GM18873 (cell line): ENCODE results near the gene CSF2.
A peak's percentile ranks its signal among the peaks of the same experiment; 100 is the strongest.

Source experiments
- ATAC-seq: cut with Tn5 transposase; IDR thresholded peaks from one replicate; pipeline ENCODE4 v1.9.1; 2021; ENCODE audit warnings: mild to moderate bottlenecking, moderate library complexity, moderate number of reproducible peaks; ENCODE audit not compliant: unreplicated experiment, low FRiP score

CSF2 gene

DNA sequence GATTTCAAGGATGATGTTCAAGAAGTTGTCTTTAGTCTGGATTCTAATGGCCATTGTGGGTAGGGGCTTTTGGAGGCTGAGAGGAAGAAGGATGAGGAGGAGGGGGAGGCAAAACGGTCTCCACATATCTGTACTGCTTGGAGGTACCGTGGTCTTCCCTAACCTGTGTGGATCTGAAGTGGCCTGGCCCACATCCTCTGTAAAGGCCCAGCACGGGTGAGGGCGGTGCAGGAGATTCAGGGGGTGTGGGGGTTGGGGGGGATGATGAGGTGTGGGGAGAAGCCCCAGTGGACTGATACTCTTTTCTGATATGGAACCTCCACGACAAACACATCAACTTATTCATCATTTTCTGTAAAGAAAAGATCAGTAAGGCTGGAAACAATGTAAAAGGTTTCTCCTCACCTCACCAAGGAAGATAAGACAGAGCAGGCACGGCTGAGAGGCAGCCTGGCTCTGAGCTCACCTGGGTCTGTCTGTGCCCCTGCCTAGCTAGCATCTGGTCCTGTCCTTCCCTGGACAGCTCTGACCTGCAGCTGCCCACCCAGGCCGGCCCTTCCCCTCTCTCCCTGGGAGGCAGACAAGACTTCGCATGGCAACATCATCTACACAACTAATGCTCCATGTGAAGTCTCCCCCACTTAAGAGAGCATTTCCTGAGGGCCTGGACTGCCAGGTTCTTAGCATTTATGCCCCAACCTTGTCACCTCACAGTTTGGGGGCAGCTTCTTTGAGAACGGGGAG lies 18.7 kb upstream of the CSF2 start:
- ATAC-seq, result no peak

DNA sequence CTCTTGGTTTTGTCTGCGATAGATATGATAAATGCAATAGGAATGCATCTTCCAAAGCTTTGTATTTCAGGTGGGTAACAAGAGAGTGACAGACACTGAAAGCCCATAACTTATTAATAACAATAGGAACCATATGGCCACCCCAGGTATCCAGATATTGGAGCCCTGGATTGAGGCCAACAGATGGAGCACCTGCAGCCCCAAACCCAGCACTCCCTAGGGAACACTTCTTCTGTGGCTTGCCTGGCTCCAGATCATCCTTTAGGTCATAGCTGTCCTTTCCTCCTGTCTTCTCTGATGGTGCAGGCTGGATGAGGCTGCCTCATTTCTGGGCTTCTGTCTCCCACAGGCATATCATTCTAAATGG lies 18.2 kb upstream of the CSF2 start:
- ATAC-seq, result no peak

DNA sequence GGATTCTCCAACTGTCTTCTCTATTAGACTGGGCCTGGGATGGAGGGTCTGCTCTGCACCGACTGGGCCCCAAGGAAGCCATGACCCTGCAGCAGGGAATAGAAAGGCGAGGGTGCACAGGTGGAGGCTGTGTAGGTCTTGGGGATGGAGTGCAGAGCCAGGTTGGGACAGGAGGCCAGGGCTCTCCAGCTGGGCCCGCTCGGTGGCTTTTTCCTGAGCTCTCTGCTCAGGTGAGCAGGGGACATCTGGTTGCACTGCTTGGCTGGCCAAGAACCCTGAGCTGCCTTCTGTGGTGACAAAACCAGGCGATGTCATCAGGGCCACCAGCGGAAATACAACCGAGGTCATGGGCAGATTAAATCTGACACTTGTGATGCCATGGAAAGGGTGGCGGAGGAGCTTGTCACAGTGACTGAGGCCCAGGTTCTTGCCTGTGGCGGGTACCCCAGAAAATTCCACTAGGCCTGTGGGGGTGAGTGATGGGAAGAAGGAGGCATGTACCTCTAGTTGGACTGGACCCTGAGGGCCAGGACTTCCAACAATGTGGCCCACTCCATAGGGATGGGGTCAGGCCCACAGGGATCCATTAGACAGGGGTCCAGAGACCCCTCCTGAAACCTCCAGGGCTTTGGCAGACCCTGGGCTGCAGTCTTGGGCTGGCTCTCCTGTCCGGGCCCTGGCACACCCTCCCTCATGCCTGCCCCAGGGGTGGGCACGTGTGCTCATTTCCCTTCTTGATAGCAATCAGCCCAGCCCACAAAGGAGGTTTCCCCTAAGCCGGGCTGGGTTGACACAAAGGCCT lies 17.6 kb upstream of the CSF2 start:
- no peak for ATAC-seq

DNA sequence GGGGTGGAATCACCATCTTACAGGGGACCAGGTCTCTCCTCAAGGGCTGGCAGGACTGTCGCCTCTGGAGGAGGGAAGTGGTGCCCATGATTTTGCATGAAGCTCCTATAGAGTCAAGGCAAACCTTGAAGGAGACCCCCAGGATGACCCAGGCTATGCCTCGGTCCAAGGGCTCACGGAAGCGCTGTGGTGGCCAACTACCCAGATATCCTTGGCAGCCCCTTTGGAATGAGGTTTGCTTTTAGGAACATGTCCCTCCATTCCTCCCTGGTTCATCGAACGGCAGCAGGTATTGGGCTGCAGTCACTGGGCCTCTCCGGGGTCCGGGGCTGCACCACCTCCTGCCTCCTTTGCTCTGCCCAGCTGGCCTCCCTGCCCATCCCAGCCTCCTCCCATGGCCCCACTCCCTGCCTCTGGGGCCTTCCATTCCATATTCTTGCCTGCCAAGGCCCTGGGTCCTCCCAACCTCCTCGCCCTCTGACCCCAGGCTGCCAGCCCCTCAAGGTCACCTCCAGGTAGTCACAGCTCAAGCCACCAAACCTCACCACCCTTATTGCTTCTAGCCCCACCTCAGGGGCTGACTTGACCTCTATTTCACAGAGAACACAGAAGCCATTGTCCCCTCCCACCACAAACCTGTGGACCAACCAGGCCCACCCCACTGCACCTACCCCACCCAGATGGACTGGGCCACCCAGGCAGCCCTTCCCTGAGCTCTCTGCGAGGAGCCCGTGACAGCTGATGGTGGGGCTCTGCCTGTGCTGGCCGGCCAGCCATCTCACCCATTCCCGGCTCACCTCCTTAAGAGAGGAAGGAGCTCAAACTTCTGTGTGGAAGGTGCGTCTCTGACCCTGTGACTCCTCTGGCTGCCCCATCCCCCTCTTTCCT lies 16.7 kb upstream of the CSF2 start:
- no peak for ATAC-seq

DNA sequence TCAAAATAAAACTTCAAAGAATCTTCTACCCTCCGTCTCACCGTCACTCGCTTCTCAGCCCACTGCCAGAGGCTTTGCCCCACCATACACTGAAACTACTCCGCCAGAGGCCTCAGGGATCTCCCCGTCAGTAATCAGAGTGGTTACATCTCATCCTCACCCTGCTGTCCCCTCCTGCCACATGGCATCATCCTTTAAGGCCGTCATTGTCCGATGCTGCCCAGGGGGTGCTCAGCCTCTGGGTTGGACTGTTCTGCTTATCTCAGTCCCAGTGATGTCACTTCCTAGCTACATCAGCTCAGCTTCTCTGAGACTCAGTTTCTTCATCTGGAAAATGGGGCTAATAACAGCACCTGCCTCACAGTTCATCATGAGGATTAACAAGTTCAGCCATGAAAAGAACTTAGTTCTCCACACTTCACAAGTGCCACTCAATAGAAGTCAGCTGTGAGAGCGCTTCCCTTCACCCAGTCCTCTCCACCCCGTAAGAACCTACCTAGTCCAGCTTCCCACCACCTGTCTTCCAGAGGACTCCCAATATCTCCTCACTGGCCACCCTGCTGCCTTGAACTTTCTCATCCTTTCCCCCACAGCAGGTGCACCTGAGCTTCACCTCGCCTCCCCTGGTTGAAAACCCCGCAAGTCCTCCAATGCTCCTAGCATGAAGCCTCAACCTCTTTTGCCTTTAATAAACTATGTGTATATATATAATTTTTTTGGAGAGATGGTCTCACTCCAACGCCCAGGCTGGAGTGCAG lies 15.9 kb upstream of the CSF2 start:
- ATAC-seq, result no peak

DNA sequence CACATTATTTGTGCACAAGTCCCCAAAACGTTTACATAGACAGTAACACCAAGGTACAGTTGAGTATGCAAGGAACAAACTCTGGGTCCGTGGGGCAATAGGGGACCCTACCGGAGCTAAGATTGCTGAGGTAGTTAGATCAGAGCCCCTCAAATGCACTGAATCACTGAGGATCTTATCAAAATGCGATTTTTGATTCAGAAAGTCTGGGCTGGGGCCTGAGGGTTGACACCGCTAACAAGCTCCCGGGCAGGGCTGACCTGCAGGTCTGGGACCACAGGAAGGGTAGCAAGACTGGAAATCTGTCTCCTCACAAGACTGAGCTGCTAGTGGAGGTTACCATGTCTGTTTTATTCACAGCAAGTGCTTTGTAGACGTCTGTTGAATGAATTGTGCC lies 14.9 kb upstream of the CSF2 start:
- no peak for ATAC-seq

DNA sequence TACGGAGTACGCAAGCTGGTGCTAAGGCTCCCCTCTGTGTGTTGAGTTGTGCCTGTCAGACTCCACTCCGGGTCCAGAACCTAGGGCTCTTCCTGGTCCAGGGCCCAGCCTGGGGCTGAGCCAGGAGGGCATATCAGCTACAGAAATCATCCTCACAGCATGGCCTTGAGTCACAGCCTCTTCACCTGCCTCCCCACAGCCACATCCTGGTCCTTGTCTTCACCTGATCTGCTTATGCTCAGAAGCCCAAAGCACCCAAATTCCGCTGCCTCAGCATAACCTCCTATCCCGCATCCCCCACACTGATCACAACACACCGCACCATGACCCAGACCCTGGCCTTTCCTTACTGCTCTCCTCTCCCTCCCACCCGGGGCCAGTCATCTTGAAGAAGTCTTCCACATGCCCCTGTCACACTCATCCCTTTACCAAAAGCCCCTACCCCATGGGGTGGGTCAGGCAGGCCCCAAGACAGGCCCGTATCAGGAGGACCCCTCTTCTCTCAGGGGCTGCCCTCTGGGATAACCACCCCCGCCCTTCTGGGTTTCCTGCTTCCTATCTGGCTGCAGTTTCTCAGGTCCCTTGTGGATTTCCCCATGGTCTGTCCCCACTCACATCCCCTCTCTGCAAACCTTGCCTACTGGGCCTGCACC lies 14.4 kb upstream of the CSF2 start:
- ATAC-seq, result no peak

DNA sequence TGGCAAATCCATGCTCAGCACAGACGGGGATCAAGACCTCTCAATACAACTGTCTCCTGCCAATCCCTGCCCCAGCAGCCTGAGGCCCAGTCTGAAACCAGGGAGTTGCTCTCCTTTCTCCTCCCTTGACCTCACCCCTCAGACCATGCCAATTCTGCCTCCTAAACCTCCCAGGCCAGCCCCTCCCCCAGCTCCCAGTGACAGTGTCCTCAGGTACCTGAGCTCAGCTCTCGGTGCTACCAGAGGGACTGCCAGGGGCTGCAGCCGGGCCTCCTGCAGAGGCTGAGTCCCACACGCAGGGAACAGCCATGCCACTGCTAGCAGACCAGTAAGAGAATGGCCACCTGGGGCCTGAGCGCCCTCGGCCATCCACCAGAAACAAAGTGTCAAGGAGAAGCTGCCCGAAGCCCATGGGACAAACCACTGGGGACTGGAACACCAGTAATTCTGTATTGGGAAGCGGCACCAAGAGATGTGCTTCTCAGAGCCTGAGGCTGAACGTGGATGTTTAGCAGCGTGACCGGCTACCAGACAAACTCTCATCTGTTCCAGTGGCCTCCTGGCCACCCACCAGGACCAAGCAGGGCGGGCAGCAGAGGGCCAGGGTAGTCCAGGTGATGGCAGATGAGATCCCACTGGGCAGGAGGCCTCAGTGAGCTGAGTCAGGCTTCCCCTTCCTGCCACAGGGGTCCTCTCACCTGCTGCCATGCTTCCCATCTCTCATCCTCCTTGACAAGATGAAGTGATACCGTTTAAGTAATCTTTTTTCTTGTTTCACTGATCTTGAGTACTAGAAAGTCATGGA lies 13.7 kb upstream of the CSF2 start:
- no peak for ATAC-seq

DNA sequence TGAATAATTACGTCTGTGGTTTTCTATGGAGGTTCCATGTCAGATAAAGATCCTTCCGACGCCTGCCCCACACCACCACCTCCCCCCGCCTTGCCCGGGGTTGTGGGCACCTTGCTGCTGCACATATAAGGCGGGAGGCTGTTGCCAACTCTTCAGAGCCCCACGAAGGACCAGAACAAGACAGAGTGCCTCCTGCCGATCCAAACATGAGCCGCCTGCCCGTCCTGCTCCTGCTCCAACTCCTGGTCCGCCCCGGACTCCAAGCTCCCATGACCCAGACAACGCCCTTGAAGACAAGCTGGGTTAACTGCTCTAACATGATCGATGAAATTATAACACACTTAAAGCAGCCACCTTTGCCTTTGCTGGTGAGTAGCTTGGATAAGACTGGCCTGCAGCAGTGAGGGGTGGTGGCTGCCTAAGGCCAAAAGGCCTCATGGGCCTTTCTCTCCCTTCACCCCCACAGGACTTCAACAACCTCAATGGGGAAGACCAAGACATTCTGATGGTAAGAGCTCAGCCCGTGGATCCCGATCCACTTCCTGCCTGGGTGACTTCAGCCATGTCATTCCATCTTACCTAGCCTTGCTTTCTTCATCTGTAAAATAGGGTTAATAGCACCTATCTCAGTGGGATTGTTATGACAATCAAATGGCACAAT lies 13.0 kb upstream of the CSF2 start, which contains the start of gene IL3:
IL3 (plus strand) TSS at position 155 of the 661 bp plus-strand sequence; CDS start at position 207, 52 bp downstream.
- no peak for ATAC-seq

DNA sequence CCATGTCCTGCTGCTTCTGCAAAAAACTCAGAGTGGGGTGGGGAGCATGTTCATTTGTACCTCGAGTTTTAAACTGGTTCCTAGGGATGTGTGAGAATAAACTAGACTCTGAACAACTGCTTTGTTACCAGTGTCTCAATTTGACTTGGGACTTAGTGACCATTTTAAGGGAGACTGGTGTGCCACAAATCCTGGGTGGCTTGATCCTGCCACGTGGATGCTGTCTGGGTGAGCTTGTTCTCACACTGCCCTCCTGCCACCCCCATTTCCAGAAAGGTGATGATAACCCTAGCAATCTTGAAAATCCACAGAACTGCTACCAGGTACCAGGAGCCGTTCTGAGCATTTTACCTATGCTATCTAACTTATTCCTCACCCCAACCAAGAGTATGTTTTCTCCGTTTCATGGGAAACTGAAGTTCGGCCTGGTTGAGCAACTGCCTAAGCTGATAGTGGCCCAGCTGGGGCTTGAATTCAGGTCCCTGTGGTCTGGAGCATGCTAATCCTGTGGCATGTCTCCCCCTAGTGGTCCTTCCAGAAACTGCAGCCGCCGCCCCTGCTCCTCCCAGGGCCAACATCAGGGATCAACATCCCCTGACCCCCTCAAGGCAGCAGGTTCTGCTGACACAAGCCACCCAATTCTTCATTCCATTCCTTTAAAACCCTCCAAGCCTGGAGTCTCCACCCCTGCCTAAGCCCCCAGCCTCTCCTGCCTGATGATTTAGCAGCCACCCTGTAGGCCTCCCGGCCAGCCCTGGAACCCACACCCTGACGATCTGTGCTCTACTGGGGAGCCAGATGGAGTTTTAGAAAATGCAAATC lies 10.3 kb upstream of the CSF2 start:
- no peak for ATAC-seq

DNA sequence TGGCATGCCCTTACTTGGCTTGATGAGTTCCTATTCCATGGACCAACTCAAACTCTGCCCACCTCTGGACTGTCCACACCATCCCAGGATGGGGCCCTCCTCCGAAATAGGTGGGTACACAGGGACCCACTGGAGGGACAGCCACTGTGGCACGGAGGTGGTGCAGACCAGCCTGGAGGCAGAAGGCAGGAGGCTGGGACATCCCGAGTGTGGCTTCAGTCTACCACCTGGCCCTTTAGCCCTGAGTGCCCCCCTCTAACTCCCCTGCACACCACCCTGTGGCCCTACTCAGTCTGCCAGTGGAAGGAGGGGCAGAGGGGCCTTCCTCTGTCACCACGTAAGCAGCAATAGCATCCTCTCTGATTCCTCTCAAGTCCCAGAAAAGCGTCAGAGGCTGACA lies 9.4 kb upstream of the CSF2 start:
- no peak for ATAC-seq

DNA sequence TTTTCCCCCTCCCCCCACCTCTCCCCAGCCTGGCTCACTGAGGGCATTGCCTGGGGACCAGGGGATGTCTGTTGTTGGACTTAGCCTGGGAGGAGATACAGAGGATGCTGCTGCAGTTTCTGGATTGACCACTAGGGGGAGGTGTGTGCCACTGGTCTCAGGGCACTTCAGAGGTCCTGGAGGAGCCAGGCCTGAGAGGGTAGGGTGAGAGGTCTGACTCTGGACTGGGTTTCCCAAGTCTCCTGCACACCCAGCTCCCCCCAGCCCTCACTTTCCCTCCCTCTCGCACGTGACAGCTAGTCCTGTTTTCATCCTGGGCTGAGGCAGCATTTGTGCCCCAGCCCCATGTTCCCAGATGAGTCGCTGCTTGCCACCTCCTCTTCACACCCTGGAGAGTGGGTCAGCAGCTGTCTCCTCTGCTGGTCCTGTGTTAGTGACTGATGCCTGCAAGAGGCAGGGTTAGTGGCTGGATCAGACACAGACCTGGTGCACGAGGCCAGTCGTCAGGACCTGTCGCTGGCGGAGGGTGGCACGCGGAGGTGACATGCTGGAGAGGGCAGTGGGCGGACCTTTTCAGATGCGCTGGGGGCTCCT lies 8.8 kb upstream of the CSF2 start:
- ATAC-seq, result peak; percentile 55

DNA sequence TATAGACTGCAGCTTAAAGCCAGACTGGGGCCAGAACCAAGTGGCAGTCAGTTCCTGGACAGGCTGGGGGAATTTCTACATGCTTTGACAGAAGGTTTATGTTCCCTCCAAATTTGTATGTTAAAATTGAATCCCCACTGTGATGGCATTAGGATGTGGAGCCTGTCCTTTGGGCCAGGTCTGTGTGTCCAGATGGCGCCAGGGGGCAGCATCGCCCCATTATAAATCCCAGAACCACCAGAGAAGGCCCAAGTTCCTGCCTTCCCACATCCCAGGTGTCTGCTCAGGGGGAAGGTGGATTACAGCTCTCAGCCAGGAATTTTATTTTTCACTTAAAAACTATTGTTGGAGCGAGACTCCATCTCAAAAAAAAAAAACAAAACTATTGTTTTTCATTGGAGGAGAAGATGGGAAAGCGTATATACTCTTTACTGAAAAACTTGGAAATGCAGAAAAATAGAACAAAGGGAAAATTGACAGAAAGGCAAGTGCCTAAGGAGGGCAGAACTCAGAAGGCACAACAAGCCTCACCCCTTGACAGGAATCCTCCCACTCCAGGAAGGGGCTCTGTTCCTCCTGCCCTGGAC lies 8.1 kb upstream of the CSF2 start:
- ATAC-seq, result no peak

DNA sequence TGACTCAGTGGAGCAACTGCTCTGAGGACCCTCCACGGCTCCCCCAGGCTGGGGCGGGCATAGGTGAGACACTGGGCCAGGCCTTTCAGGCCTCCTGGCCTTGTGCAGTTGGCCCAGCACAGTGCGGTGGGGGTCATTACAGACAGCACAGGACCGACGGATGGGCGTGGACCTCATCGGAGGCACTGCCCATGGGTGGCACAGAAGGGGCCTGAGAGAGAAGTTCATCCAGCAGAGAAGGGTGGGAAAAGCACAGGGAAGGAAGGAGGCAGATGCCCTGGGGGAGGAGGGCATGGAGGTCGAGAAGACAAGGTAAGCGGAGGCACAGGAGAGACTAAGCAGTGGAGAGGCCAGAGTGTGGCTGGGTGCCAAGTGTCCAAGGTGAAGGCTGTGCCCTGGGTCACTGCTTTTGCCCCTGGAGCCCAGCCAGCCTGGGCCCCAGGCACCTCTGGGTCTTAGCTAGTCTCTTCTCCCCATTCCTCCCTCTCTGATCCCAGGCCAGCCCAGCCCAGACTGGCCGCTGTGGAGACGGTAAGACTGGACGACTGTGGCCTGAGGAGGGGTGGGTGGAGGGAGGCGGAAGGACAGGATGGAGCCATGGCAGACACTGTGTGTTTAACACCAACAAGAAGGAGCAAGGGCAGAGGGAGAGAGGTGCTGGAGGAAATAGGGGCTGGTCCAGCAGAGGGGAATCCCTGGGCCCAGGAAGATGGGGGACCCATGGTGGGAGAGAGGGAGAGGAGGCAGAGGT lies 7.5 kb upstream of the CSF2 start:
- ATAC-seq, result no peak

DNA sequence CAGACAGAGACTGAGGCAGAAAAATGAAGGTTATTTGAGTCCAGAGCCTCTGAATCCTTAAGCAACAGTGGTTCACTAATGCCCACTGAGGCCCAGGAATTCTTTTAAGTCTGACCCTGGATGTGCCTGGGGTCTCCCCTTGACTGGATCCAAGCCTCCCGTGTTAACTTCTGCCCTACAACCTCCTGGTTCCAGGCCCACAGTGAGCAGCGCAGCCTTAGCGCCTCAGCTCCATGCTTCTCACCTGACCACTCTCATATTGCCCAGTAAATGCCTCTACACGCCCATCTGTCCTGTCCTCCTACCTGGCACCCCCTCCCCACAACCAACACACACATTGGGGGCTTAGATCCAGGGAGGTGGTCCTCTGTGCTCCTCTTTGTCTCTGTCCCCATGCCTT lies 6.7 kb upstream of the CSF2 start:
- no peak for ATAC-seq

DNA sequence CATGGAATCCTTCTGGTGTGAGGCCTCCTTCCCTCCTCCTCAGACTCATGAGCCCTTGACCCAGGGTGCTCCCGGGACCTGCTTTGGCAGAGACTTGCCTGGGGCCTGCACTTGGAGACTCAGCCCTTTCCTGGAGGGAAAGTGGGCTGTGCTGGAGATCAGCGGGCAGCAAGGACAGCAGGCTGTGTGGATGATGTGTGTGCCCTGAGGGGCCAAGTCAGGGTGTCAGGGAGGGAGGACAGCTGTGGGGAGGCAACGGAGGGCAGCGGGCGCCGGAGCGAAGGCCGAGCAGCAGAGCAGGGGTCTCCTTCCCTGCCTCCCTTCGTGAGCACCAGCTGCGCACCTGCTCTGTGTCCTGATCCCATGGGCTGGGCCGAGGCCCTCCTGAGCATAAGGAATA lies 6.1 kb upstream of the CSF2 start:
- ATAC-seq, result no peak
